Measurements from ENCODE around the gene MTRR.

Gene MTRR

DNA sequence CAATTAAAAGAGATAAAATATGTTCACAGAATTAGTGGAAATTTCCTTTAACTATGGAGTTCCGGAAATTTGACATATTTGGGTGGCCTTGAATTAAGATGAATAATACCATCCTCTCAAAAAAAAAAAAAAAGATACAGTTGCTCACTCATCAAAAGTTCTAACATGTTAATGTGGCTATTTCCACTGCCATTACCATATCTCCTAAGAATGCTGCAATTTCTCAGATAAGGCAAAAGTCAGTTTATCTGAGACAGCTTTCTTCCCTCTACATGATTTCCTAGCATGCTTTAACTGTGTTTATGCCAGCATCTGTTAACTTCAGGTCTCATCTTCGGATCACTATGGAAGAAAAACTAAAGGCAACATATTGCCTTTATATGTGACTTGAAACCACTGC lies 2.8 kb upstream of the MTRR start:
- TF ChIP-seq, protein P1, sequence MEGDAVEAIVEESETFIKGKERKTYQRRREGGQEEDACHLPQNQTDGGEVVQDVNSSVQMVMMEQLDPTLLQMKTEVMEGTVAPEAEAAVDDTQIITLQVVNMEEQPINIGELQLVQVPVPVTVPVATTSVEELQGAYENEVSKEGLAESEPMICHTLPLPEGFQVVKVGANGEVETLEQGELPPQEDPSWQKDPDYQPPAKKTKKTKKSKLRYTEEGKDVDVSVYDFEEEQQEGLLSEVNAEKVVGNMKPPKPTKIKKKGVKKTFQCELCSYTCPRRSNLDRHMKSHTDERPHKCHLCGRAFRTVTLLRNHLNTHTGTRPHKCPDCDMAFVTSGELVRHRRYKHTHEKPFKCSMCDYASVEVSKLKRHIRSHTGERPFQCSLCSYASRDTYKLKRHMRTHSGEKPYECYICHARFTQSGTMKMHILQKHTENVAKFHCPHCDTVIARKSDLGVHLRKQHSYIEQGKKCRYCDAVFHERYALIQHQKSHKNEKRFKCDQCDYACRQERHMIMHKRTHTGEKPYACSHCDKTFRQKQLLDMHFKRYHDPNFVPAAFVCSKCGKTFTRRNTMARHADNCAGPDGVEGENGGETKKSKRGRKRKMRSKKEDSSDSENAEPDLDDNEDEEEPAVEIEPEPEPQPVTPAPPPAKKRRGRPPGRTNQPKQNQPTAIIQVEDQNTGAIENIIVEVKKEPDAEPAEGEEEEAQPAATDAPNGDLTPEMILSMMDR (IDR thresholded peaks at IDR 0.05; ENCODE audit: low read length): no peak
- TF ChIP-seq EZH2 (IDR thresholded peaks at IDR 0.05; ENCODE audit: borderline replicate concordance, low read length): no peak
- H3K27ac ChIP-seq (ENCODE audit: low read depth, low read length, poor library complexity, severe bottlenecking): no peak overlapping the region
- H3K9me2 ChIP-seq (ENCODE audit: low read depth, low read length): no peaks in the 10 kb centered on the region
- no peak overlapping the region for H2AFZ ChIP-seq (ENCODE audit: low read length)
- no peaks in the 10 kb centered on the region for H3K9me3 ChIP-seq (ENCODE audit: low read length)
- H3K36me3 ChIP-seq (ENCODE audit: insufficient read depth, low read length): peaks cover 56% of the 10 kb centered on the region
- H4K20me1 ChIP-seq (ENCODE audit: insufficient read depth, low read length): no peaks in the 10 kb centered on the region; the same call in 1 of the 2 replicates
- H3K79me2 ChIP-seq (ENCODE audit: insufficient read depth, low read length): peaks cover 43% of the 10 kb centered on the region
- H3K4me3 ChIP-seq (ENCODE audit: low read depth, low read length, poor library complexity, severe bottlenecking): no peak overlapping the region
- no peaks in the 10 kb centered on the region for H3K27me3 ChIP-seq (ENCODE audit: insufficient read depth, low read length)
- no peak overlapping the region for H3K9ac ChIP-seq (ENCODE audit: low read length)
- H3K4me2 ChIP-seq (ENCODE audit: low read length): peak overlapping the region; percentile 27; the same call in 1 of the 2 replicates
- no peaks in the 10 kb centered on the region for H3F3A ChIP-seq (ENCODE audit: insufficient read depth, low read length)
- H3K4me1 ChIP-seq (ENCODE audit: insufficient read depth, low read length, severe bottlenecking): peaks cover 38% of the 10 kb centered on the region

DNA sequence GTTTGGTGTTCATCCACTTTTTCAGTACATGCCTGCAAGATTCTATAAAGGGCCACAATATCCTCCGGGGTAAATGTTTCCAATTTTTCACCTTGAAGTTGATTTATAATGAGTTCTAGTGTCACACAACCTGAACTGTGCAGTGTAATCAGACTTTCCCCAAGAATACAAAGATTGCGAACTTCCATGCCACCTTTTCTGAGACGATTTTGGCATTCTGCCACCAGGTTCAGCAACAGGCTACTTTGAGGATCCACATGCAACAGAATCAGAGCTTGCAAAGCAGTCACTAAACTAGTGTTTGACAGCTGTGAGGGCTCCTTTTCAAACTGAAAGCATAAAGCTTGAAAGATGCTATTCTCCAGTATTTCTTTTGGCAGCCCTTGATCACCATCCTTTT lies 1.7 kb upstream of the MTRR start:
- Histone ChIP-seq H3K9me3 (ENCODE audit: low read length) (no peaks in the 10 kb centered on the region), H4K20me1 (ENCODE audit: insufficient read depth, low read length) (peaks cover 2% of the 10 kb centered on the region; the same call in 1 of the 2 replicates), H3F3A (ENCODE audit: insufficient read depth, low read length) (no peaks in the 10 kb centered on the region), H3K4me3 (ENCODE audit: low read depth, low read length, poor library complexity, severe bottlenecking) (peak overlapping the region; percentile 99), H3K36me3 (ENCODE audit: insufficient read depth, low read length) (peaks cover 56% of the 10 kb centered on the region), H3K4me1 (ENCODE audit: insufficient read depth, low read length, severe bottlenecking) (peaks cover 49% of the 10 kb centered on the region), H3K79me2 (ENCODE audit: insufficient read depth, low read length) (peaks cover 54% of the 10 kb centered on the region), H3K4me2 (ENCODE audit: low read length) (peak overlapping the region; percentile 64), H2AFZ (ENCODE audit: low read length) (no peak overlapping the region), H3K9ac (ENCODE audit: low read length) (no peak overlapping the region; the same call in 1 of the 2 replicates), H3K9me2 (ENCODE audit: low read depth, low read length) (no peaks in the 10 kb centered on the region), H3K27me3 (ENCODE audit: insufficient read depth, low read length) (no peaks in the 10 kb centered on the region), H3K27ac (ENCODE audit: low read depth, low read length, poor library complexity, severe bottlenecking) (no peak overlapping the region)
- no peak for TF ChIP-seq EZH2 (IDR thresholded peaks at IDR 0.05; ENCODE audit: borderline replicate concordance, low read length)
- TF ChIP-seq, protein P1 (IDR thresholded peaks at IDR 0.05; ENCODE audit: low read length): no peak

- Histone ChIP-seq H3K9me2 (ENCODE audit: low read depth, low read length) (no peaks in the 10 kb centered on the region), H3K4me2 (ENCODE audit: low read length) (peak overlapping the region; percentile 64), H3K9me3 (ENCODE audit: low read length) (no peaks in the 10 kb centered on the region), H4K20me1 (ENCODE audit: insufficient read depth, low read length) (peaks cover 2% of the 10 kb centered on the region; the same call in 1 of the 2 replicates), H2AFZ (ENCODE audit: low read length) (peak overlapping the region; percentile 34; the same call in 1 of the 2 replicates), H3K27ac (ENCODE audit: low read depth, low read length, poor library complexity, severe bottlenecking) (no peak overlapping the region), H3K4me1 (ENCODE audit: insufficient read depth, low read length, severe bottlenecking) (peaks cover 53% of the 10 kb centered on the region), H3K27me3 (ENCODE audit: insufficient read depth, low read length) (no peaks in the 10 kb centered on the region), H3K36me3 (ENCODE audit: insufficient read depth, low read length) (peaks cover 57% of the 10 kb centered on the region), H3F3A (ENCODE audit: insufficient read depth, low read length) (no peaks in the 10 kb centered on the region), H3K9ac (ENCODE audit: low read length) (peak overlapping the region; percentile 98), H3K4me3 (ENCODE audit: low read depth, low read length, poor library complexity, severe bottlenecking) (peak overlapping the region; percentile 99), H3K79me2 (ENCODE audit: insufficient read depth, low read length) (peaks cover 65% of the 10 kb centered on the region)
- no peak for TF ChIP-seq EZH2 (IDR thresholded peaks at IDR 0.05; ENCODE audit: borderline replicate concordance, low read length)
These were observed 548 bp upstream of the MTRR start for GRCh38 chr5:7868427-7868772.

- H3K9me3 ChIP-seq (ENCODE audit: low read length): no peaks in the 10 kb centered on the region
- H3K4me1 ChIP-seq (ENCODE audit: insufficient read depth, low read length, severe bottlenecking): peaks cover 53% of the 10 kb centered on the region
- peak overlapping the region; percentile 93 for H3K4me2 ChIP-seq (ENCODE audit: low read length)
- H2AFZ ChIP-seq (ENCODE audit: low read length): no peak overlapping the region
- TF ChIP-seq, protein P1 (IDR thresholded peaks at IDR 0.05; ENCODE audit: low read length): no peak
- no peak for TF ChIP-seq EZH2 (IDR thresholded peaks at IDR 0.05; ENCODE audit: borderline replicate concordance, low read length)
- H3K27ac ChIP-seq (ENCODE audit: low read depth, low read length, poor library complexity, severe bottlenecking): no peak overlapping the region
- peaks cover 59% of the 10 kb centered on the region for H3K36me3 ChIP-seq (ENCODE audit: insufficient read depth, low read length)
- H3K4me3 ChIP-seq (ENCODE audit: low read depth, low read length, poor library complexity, severe bottlenecking): peak overlapping the region; percentile 99
- H3K9ac ChIP-seq (ENCODE audit: low read length): peak overlapping the region; percentile 98
- no peaks in the 10 kb centered on the region for H3K9me2 ChIP-seq (ENCODE audit: low read depth, low read length)
- no peaks in the 10 kb centered on the region for H3K27me3 ChIP-seq (ENCODE audit: insufficient read depth, low read length)
- H3K79me2 ChIP-seq (ENCODE audit: insufficient read depth, low read length): peaks cover 77% of the 10 kb centered on the region
- H3F3A ChIP-seq (ENCODE audit: insufficient read depth, low read length): no peaks in the 10 kb centered on the region
- peaks cover 2% of the 10 kb centered on the region; the same call in 1 of the 2 replicates for H4K20me1 ChIP-seq (ENCODE audit: insufficient read depth, low read length)
These were observed 657 bp downstream of the MTRR start for GRCh38 chr5:7869474-7870136.
